GM19324 (cell line): ENCODE measurements around the gene MLX.

ENCODE experiments used
- ATAC-seq: cut with Tn5 transposase; IDR thresholded peaks from one replicate; pipeline ENCODE4 v1.9.1; 2021; ENCODE audit warnings: mild to moderate bottlenecking, moderate library complexity; ENCODE audit not compliant: unreplicated experiment, low FRiP score

The MLX gene

GRCh38 chr17:42577532-42578281, 10.8 kb downstream of the MLX start, which contains the start of gene PSMC3IP:
PSMC3IP (minus strand) TSS chr17:42577729; CDS start chr17:42577686, 43 bp downstream.
- ATAC-seq = peak; percentile 71

GRCh38 chr17:42578282-42578869, 11.5 kb downstream of the MLX start:
- peak; percentile 54 for ATAC-seq

GRCh38 chr17:42579794-42580551, 13.1 kb downstream of the MLX start:
- ATAC-seq = no peak

GRCh38 chr17:42581744-42582270, 14.9 kb downstream of the MLX start:
- ATAC-seq = no peak

DNA sequence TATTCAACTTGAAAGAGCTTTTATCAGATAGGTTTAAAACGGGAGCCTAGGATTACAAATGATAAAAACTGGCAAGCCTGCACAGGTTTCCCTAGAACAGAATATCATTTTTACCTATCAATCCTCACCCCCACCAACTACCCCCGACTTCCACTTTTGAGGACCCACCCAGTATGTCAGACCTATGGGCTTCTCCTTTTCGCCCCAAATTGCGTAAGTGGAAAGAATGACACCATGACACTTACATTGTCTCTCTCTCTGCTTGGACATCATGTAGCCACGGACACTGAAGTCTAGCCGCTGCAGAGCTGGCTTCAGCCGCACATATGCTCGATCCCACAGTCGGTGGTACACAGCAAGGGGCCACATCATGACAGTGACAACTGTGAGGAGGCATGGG, 18.0 kb downstream of the MLX start:
- ATAC-seq = no peak

- ATAC-seq = no peak
Observed at GRCh38 chr17:42585353-42585752, 18.5 kb downstream of the MLX start.

DNA sequence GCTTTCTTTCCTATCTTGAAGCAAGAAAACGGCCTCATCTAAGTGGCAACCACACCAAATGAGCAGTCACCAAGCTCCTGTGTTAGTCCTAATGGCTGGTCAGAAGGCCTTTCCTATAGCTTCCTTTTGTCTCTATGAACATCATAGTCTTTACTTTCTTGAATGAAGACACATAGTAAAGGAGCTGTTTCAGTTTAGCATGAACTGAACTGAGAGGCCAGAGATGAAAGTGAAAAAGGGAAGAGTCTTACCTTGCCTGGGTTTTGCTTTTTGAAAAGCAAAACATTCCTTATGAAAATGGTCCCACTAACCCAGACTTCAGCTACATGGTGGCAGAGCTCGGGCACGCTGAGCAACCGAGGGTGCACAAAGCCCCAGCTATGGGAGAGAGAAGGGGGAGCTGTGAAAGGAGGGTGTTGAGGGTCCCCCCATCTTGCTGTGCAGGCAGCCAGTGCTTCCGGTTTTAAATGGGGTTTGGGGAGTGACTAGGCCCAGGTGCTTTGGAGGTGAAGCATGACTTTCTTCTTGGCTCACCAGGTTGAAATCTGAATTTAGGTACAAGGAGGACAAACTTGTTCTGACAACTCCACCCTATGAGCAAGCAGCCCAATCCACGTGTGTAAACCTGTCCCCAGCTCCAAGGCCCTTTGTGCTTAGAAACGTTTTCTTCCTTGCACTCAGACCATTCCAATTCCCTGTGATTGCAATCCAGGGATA, 19.8 kb downstream of the MLX start:
- no peak for ATAC-seq

DNA sequence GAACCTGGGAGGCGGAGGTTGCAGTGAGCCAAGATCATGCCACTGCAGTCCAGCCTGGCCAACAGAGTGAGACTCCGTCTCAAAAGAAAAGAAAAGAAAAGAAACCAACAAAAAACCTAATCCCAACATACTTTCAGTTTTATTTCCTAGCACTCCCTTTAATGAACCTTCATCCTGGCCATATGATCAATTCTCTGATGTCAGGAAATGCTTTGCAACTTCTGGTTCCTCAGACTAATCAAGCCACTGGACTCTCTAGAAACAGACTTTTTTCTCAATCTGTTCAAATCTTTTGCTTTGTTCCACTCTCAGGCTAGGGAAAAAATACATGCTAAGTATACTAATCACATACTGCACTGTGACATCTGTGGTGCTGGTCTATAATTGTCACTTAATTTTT, 24.0 kb downstream of the MLX start:
- no peak for ATAC-seq

DNA sequence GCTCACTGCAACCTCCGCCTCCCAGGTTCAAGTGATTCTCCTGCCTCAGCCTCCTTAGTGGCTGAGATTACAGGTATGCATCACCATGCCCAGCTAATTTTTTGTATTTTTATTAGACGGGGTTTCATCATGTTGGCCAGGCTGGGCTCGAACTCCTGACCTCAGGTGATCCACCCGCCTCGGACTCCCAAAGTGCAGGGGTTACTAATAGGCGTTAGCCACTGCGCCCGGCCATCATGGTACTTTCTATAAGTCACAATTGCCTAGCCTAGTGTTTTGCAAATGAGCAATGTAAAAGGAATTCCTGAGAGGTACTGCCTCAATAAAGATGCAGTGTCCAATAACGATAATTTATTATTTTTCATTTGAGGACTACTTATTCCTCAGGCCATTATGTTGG, 24.5 kb downstream of the MLX start:
- no peak for ATAC-seq

DNA sequence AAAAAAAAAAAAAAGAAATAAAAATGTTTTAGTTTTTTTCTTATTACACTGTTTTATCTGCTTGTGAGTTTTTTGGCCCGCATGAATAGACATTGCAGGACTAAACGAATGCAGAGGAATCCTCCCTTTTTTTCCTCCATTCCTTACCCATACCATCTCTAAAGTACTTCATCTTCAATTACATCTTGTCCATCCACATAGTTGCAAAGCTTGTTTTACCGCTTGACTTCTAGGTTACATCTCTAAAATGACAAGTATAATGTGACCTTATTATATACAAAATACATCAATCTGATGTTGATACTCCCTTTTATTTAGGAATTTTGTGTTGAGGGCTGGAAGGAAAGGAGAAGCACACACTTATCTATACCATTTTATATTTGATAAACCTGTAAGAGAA, 29.5 kb downstream of the MLX start:
- ATAC-seq = no peak

- ATAC-seq = no peak
Observed at GRCh38 chr17:42598905-42599304, 32.0 kb downstream of the MLX start.

GRCh38 chr17:42603318-42603717, 36.4 kb downstream of the MLX start:
- ATAC-seq = no peak

DNA sequence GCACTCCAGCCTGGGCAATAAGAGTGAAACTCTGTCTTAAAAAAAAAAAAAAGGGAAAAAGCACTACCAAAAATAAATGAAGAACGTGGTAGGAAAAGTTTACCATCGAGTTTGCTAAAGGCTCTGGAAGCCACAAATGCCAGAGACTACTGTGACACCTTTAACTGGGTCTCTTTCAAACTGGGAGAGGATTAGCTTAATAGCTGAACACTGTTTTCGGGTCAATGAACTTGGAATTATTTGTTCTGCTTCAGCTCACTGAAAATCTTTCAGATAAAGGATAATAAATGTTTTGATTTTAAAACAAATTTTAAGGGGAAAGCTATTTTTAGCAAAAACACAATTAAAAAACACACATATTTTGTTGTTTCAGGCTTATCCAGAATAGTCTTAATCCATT, 40.9 kb downstream of the MLX start:
- ATAC-seq = no peak

GRCh38 chr17:42608305-42609181, 41.6 kb downstream of the MLX start:
- peak; percentile 30 for ATAC-seq

DNA sequence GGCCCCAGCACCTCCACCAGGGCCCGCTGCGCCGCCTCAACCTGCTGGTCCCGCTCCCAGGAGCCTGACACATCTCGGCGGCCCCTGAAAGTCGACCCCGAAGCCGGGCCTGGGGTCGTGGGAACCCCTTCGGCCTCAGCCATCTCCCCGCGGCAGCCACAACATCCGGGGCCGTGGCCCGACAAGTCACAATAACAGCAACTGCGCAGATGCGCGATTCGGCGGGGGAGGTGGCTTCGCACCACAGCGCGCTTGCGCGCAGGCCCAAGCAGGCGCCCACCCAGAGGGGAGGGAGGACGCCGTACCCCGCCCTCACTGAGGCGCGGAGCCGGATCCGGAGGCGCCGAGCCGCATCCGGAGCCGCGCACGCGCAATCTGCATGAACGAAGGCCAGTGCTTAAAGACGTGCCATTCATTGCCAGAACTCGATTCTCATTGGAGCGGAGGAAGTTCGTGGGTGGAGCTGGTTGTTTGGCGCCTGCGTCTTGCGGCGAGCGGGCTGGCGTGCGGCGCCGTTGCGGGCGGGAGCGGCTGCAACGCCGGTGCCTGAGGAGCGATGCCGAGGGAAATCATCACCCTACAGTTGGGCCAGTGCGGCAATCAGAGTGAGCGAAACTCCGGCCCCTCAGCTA, 42.4 kb downstream of the MLX start, which contains the start of the genes RETREG3 and TUBG1:
Gene RETREG3 (minus strand): TSS at position 193 of the 632 bp plus-strand sequence. CDS start 50 bp downstream, at position 143.
Gene TUBG1 (plus strand): TSS at position 502 of the 632 bp plus-strand sequence. CDS start 55 bp downstream, at position 557.
- peak; percentile 95 for ATAC-seq

DNA sequence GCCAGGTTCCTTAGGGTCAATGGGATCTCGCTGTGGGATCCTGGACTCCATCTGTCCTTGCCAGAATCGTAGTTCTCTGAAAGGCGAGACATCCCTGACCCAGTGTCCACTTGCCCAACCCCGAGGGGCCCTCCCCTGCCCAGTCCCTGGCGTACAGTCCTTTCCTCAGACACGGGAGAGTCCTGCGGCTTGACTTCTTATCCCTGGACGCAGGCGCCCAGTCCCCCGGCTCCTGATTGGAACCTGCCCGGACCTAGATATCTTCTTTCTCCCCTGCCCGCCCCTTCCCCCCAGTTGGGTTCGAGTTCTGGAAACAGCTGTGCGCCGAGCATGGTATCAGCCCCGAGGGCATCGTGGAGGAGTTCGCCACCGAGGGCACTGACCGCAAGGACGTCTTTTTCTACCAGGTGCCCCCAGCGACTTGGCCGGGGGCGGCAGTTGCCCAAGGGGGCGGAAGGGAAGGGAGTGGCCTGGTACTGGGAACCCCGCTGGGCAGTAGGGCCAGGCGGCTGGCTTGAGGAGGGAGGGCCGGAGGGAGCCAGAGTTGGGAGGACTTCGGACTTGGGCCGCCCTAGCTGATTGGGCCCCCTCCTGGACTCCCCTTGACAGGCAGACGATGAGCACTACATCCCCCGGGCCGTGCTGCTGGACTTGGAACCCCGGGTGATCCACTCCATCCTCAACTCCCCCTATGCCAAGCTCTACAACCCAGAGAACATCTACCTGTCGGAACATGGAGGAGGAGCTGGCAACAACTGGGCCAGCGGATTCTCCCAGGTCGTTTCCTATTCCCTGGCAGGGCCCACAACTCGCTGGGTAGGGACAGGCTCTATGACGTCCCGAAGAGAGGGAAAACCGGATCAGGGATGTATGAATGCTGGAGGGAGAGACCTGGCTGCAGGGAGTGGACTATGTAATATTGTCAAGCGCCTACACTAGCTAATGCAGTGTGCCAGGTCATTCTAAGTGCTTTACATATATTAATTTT, 43.2 kb downstream of the MLX start:
- ATAC-seq = peak; percentile 16

DNA sequence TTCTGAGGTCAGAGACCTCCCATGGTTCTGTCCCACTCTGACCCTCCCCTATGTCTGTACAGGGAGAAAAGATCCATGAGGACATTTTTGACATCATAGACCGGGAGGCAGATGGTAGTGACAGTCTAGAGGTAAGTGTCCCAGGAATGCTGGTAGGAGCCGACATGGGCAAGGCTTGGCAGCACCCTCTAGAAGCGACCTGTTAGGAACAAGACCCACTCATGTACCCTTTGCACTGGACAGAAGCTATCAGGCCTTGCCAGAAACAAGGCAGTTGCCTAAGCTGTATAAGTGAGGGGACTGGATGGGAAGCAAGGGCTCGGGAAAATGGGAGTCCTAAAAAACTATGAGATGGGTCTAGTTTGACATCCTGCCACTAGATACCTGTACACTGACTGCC, 45.1 kb downstream of the MLX start:
- no peak for ATAC-seq
